ENCODE results near the gene PLIN5. TPM values are rescaled to one million over a fixed set of nuclear protein-coding genes. Genes with fewer than 3 reads are reported as not detected.

The PLIN5 gene
- total RNA-seq, 1 experiment from 2014 or later: not detected

DNA sequence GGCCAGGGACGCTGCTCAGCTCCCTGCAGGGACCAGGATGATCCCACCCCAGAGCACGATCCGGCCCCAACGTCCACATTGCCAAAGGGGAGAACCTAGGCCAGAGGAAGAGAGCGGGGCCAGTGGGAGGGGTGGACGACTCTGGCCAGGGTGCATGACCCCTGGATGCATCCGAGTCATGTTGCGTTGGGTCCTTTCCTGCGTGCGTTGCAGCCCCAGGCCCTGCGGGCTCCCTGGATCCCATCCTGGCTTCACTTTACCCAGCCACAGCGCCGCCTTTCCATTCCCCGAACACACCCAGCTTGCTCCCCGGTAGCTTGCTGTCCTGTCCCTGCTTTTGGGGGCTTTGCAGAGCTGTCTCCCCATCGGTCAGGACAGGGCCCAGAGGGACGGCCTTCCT is 27.2 kb downstream of the PLIN5 start:
- no peak for DNase-seq (ENCODE audit: low read depth)

- no peak for DNase-seq (ENCODE audit: low read depth)
Measured at GRCh38 chr19:4507150-4507452, 27.9 kb downstream of the PLIN5 start.

DNA sequence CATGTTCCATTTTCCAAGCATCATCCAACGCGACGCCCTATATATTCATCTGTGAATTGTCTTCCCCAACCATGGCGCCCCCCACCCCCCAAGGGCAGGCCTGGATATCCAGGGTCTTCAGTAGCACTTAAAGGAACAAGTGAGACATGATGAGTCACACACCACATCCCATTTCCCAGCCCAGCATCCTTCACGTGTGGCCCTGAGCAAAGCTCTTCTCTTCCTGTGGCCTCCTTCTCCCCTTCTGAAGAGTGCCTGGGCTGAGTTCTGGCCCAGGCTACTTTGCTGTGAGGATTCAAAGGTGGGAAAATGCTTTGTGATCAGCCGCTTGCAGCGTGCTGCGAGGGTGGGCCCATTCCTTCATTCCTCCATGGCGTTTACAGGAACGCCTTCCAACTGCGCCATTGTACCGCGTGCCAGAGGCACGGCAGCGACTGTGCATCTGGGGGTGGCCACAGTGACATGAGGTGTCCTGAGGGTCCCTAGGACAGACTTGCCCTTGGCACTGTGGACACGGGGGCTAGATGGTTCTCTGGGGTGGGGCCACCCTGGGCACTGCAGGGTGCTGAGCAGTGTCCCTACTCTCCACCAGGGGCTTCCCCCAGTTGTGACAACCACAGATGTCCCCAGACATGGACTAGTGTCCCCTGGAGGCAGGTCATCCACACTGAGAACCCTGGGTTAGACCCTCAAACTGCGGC is 28.4 kb downstream of the PLIN5 start:
- peak; percentile 85 for DNase-seq (ENCODE audit: low read depth)

DNA sequence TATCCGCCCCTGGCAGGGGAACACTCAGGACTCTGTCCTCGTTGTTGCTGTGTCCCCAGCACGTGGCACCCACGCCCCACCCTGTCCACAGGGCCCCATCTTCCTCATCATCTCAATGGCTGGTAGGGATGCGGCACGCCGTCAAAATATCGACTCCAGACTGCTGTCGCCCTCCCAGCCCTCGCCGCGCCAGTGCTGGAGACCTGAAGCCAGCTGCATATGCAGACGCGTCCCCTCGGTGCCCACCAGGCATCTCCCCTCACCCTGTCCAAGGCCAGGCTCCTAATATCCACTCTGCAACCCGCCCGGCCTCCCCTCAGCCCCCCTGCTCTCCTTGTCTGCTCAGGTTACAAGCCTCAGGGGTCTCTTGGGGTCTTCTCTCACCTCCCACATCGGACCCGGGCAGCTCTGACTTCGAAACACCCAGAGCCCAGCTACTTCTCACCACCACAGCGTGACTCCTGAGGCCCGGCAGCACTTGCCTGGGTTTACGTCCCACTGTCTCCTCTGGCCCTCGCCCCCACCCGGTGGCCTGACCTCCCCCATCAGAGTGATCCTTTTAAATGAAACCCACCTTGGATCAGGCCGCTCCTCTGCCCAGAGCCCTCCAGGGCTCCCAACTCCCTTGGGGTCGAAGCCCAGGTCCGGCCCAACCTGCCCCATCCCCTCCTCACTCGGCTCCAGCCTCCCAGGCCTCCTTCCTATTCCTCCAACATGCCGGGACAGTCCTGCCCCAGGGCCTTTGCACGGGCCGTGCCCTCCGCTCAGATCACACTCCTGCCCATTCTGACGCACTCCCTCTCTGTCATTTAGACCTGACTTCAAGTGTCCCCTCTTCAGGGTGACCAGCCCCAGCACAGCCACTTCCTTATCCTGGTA is 29.2 kb downstream of the PLIN5 start:
- no peak for DNase-seq (ENCODE audit: low read depth)

- DNase-seq (ENCODE audit: low read depth): no peak
Measured at GRCh38 chr19:4504891-4505569, 30.0 kb downstream of the PLIN5 start.

- no peak for DNase-seq (ENCODE audit: low read depth)
Measured at GRCh38 chr19:4504297-4504701, 30.7 kb downstream of the PLIN5 start.

DNA sequence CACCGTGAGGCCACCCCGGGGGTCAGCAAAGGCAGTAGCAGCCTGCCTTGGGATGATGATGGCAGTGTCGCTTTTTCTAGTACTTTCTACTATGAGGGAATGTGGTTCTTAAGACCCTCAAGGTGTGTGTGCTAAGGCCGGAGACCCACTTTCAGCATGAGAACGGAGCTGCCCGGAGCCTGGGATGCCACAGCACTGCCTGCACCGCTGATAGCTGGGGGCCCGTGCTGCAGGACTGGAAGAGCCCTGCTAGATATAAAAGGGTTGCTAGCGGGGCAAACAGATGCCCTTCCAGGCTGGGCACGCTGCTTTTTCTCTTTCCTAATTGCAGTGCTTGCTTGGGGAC is 31.2 kb downstream of the PLIN5 start:
- DNase-seq (ENCODE audit: low read depth): no peak

DNA sequence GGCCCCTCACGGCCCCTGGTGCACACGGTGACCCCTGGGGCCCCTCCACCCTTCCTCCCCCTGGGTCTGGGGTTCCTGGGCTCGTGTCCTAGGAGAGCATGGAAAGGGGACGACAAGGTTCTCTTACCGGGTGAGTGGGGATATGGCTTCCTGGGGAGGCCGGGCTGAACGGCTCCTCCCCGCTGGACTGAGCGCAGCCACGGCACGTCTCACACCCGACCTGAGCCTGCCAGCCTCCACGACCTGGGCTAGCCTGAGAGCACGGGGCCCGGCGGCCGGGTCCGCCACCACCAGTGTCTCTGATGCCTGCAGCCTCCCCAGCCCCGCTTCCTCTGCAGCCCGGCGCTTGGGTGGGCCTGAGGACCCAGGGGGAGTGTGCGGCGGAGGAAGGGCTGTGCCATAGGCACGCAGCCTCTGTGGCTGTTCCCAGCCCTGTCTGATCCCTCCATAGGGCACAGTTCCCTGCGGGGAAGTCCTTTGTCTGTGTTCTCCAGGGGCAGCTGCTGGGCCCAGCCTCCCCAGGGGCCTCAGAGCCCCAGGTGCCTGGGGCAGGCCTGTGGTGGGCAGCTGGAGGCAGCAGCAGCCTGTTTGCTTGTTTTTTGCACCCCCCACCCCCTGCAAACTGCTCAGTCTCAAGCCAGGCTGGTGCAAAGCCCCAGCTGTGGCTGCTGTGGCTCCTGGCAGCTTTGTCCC is 31.7 kb downstream of the PLIN5 start:
- no peak for DNase-seq (ENCODE audit: low read depth)

GRCh38 chr19:4502282-4503131 is 32.5 kb downstream of the PLIN5 start:
- no peak for DNase-seq (ENCODE audit: low read depth)

DNA sequence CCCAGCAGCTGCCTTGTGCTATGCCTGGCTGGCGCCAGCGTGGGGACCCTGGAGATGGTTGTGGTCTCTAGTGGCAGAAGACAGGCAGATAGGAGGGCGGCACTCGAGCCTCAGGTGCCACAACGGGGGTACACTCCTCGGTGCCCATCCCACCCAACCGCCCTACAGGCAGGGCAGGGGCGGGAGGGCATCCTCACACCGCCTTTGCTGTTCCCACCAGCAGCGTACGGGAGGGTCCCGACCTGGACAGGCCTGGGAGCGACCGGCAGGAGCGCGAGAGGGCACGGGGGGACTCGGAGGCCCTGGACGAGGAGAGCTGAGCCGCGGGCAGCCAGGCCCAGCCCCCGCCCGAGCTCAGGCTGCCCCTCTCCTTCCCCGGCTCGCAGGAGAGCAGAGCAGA is 33.3 kb downstream of the PLIN5 start:
- DNase-seq (ENCODE audit: low read depth): no peak

GRCh38 chr19:4500841-4501591 is 34.0 kb downstream of the PLIN5 start:
- DNase-seq (ENCODE audit: low read depth): no peak

- DNase-seq (ENCODE audit: low read depth): no peak
Measured at GRCh38 chr19:4499855-4500254, 35.2 kb downstream of the PLIN5 start.

GRCh38 chr19:4499318-4499717 is 35.7 kb downstream of the PLIN5 start:
- no peak for DNase-seq (ENCODE audit: low read depth)

GRCh38 chr19:4498694-4499093 is 36.3 kb downstream of the PLIN5 start:
- DNase-seq (ENCODE audit: low read depth): no peak

- DNase-seq (ENCODE audit: low read depth): no peak
Measured at GRCh38 chr19:4497770-4498389, 37.1 kb downstream of the PLIN5 start.

GRCh38 chr19:4496304-4496703 is 38.7 kb downstream of the PLIN5 start:
- no peak for DNase-seq (ENCODE audit: low read depth)

GRCh38 chr19:4495471-4495870 is 39.6 kb downstream of the PLIN5 start:
- no peak for DNase-seq (ENCODE audit: low read depth)

- no peak for DNase-seq (ENCODE audit: low read depth)
Measured at GRCh38 chr19:4494691-4495064, 40.3 kb downstream of the PLIN5 start.

- DNase-seq (ENCODE audit: low read depth): no peak
Measured at GRCh38 chr19:4493929-4494690, 40.9 kb downstream of the PLIN5 start.
